ENCODE results near the gene NHSL2.

Gene NHSL2

DNA sequence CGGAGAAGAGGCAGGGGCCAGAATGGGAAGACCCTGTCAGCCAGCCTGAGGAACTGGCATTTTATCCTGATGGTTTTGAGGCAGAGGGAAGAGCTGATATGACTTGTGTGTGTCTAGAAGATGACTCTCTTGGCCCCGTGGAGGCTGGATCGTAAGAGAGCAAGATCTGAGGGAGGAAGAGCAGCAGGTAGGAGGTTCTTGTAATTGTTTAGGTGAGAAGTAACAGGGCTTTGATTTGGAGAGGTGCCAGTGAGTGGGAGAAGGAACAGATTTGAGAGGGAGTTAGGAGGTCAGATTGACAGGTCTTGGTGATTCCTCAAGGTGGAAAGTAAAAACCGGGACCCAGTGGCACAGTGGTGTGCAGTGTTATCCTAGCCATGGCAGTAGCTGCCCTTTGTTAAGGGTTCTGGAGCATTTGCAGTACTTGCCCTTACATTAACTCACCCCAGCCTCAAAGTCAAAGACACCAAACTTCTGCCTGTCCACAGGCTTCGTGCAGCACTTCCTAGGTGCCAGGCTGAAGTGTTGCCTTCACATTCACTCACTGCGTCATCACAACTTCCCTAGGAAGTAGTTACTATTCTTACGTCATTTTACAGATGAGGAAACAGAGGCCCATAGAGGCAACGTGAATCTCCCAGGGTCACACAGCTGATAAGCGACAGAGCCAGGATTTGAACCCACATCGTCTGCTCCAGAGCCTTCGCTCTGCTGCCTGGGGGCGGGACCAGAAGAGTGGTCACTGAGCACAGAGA lies 197.4 kb downstream of the NHSL2 start:
- DNase-seq (ENCODE audit: low read depth in 2 of 2) = no peak

DNA sequence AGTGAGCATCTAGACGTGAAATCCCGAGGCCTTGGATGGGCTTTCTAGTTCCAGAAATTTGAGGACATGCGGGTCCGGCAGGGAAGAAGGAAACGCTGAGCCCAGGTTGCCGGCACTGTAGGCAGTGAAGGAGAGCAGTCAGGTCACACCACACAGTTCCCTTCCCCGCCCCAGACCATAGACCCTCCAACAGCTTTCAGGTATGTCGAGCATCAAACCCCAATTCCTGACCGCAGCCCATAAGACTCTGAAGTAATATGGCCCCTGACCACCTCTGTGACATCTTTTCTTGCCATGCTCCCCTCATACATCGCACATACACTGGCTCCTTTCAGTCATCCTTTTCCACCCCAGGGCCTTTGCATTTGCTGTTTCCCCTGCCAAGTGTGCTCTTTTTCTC lies 198.0 kb downstream of the NHSL2 start:
- no peak for DNase-seq (ENCODE audit: low read depth in 2 of 2)

DNA sequence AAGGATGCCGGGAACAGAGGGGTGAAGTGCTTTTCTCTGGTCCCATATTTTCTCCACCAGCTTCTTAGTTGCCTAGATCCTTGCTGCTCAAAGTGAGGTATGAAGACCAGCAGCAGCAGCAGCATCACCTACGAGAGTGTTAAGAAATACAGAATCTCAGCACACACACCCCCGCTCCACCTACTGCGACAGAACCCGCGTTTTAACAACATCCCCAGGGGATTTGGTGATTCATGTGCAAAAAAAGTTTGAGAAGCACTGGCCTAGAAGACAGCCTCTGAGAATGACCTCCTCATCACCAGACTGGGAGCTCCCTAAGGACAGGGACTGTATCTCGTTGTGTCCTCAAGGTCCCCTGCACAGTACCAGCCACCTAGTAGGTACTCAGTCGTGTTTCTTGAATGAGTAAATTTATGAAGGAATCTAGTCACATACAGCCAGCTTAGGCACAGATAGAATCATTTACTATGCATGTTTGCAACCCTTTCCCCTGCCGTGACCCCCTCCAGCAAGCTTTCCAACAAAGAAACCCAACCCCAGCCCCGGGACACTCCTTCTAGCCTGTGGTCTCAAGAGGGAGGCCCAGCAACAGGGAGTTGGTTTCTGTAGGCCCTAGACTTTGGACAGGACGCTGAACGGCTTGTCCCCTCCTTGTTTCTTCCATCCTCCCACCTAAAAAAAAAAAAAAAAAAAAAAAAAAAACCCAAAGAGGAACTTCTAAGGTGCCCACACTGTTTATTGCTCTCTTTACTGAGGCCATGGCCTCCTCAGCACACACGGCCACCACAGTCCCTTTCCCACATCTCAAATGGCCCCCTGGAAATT lies 199.6 kb downstream of the NHSL2 start:
- DNase-seq (ENCODE audit: low read depth in 2 of 2) = no peak

DNA sequence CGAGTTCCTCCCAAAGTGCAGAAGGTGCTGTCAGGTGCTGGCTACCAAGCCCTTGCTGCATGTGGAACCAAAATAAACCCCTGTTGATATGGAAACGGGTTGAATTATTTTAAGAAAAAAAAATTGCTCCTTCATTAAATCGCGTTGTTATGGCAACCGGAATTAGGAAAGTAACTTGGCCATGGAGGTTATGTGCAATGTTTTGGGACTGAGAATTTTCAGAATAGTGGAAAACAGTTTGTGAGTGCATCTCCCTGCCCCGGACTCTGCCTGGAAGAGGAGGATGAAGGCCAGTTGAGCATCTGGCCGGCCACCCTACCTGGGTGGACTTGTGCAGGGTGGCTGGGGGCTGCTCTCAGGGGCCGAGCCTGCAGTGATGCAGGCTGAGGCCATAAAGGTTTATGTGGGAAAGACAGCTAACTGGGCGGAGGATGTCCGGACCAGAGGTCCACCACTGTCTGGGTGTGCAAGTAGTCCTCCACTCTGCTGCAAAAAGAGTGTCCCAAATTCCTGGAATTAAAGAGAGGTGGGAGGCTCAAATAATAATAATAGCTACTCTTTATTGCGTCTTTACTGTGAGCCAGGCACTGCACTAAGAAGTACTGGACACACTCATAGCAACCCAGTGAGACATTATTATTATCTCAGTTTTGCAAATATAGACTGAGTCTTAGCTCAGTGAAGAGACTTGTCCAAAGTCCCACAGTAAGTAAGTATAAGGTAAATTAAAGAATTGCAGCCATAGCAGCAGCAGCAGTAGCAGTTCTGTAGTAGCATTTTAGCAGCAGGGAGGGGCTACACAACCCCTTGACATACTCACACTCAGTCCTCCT lies 200.4 kb downstream of the NHSL2 start:
- no peak for DNase-seq (ENCODE audit: low read depth in 2 of 2)

DNA sequence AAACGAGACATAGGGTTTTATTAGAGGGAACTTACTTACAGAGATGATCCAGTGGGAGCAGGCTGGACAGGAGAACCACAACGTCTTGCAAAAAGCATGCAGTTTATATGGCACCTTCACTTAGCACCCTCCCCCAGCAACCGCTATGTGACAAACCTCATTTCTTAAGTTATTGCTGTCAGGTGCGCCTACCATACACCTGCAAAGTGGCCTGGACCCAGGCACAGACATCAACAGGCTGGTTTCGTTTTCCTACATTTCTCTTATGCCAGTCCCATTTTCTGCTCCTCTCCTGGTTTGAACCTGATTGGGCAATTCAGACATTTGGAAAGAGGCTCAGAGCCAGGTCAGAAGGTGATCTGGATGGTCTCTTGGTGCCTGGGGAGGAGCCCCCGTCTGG lies 202.8 kb downstream of the NHSL2 start:
- no peak for DNase-seq (ENCODE audit: low read depth in 2 of 2)

DNA sequence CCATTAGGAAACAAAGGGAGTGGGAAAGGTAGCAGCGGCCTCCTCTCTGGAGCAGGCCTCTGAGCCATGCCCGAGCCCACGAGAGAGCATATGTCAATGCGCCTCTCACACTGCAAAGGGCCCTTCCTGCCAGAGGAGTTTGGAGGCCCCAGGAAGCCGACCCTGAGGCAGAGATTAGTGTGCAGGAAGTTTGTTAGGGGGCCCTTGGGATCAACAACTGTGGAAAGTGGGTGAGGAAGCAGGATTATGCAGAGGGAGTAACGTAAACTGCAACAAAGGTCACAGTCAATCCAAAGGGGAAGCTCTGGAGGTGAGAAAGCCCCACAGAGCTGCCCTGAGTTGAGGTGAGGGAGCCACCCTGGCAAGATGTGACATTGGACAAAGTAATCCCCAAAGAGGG lies 203.7 kb downstream of the NHSL2 start:
- DNase-seq (ENCODE audit: low read depth in 2 of 2) = no peak

DNA sequence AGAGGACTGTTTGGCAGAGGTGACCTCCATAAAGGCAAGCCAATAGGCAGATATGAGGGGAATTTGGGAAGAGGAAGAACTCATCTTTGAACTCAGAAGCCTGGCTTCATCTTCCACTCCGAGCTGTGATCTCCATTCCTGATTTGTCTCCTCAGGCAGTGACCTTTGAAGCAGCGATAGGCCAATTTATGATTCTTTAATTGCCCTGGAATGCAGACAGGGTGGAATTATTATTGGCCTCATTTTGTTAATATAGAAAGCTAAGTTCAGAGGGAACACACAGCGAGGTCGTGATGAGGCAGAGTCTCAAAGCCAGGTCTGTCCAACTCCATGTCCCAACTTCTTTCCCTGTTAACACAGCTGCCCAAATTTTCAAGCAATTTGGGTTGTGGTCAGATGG lies 204.2 kb downstream of the NHSL2 start:
- DNase-seq (ENCODE audit: low read depth in 2 of 2) = no peak

DNA sequence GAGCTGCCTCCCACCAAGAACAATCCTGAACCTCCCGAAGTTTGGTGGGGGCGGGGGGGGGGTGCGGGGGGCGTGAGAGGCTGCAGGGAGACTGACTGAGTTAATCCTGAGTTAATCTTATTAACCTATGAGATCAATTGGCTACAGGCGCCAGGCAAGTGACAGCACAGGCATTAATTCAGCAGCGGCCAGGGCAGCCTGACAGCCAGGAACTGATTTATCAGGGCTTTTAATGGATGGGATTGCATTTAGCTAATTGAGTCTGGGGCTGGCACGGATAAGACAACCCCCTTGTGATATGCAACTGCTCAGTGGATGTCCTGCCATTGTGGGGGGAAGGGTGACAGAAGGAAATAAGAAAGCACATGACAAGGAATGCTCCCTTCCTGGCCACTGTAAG lies 204.7 kb downstream of the NHSL2 start:
- no peak for DNase-seq (ENCODE audit: low read depth in 2 of 2)

DNA sequence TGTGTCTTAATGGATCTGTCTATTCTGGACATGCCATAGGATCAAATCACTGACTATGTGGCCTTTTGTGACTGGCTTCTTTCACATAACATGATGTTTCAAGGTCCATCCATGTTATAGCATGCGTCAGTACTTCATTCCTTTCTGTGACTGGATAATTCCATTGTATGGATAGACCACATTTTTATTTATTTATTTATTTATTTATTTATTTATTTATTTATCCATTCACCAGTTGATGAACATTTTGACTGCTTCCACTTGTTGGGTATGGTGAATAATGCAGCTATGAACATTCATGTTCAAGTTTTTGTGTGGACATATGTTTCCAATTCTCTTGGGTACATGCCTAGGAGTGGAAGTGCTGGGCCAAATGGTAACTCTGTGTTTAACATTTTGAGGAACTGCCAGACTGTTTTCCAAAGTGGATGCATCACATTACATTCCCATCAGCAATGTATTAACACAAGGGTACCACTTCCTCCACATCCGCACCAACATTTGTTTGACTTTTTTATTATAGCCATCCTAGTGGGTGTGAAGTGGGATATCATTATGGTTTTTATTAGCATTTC lies 207.1 kb downstream of the NHSL2 start:
- no peak for DNase-seq (ENCODE audit: low read depth in 2 of 2)

DNA sequence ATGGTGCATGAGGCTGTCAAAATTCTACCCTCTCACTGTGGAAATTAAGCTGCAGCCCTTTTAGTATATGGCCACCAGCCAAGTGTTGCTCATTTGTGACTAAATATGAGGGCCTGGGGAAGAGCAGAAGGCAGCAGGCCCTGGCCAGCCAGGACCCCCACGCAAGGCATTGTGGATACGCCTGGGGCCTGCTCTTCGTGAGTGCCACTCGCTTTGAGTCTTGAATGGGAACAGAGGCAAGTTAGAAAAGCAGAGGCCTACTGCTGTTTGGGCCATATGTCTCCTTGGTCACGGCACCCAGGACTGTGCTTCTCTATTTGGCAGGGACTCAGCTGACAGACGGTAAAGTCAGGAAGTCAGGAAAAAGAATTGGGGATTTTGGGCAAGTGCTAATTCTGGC lies 210.2 kb downstream of the NHSL2 start:
- DNase-seq (ENCODE audit: low read depth in 2 of 2) = no peak

DNA sequence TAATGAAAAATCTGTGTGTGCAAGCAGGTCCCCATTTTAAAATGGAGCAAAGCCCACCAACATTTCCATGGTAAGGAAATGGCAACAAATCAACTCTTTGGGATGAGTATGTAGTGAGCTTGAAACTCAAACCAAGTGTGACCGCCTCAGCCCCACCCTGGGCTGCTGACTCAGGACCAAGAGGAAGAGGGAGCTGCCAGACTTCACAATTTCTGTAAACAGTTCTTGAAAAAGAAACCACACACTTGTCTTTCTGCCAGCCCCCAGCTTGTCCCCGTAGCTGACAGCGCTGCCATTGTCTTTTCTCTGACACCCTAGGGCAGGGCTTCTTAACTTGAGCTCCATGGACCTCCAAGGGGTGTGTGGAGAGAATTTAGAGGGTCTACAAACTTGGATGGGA lies 210.7 kb downstream of the NHSL2 start:
- DNase-seq (ENCODE audit: low read depth in 2 of 2) = no peak

DNA sequence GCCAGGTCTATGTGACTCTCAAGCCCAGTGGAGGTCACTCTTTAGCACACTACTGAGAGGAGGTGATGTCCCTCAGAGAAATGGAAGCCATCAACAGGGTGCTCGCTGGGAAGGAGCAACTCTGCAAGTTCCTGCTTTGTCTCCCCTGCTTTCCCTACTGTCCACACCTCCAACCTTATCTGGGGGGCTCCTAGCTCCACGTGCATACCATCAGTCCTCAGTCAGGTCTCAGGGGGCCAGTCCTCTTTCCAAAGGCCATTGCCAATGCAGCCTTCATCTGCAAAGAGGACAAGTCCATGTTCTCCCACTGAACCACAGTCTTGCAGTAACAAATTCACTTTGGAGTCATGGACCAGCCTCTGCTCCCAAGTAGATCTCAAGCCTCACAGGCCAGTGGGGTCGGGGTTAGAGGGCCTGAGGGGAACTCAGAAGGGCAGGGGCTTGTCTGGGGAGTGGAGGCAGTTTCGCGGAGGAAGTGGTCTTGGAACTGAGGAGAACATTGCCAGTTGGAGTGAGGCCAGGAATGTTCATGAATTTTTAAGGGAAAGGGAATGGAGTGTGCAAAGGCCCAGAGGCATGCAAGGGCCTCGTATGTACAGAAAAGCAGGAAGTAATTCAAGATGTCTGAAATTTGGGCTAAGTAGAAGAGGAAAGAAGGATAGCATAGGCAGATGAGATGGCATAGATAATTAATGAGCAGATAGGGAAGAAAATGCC lies 212.1 kb downstream of the NHSL2 start:
- DNase-seq (ENCODE audit: low read depth in 2 of 2) = no peak

DNA sequence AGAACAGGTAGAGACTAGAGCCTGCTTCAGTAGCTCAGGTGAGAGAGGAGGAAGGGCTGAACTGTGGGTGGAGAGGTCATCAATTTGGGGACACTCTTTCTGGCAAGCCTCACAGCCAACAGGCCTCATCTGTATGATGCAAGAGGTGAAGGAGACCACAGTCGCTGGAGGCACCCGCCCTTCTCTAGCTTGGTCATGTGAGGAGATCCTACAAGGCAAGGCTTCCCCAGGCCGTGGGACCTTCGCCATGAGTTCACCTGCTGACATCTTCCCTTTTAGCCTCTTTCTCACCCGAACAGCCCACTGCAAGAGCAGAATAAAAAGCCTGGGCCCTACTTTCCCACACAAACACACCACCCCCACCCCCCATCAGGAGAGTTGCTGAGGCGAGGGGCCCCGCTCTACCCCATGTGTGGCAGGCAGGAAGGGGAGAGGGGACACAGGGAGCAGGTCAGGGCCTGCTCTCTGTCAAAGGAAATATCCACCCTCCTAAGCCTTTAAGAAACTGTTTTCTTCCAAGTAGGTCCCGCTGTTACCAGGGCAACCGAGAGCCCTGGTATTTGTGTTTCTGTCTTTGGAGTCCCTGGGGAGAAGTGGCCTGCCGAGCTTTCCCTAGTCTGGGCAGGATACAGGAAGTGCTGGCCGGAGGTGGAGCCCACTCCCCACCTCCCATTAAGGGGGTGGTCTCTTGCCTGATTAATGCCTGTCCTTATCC lies 213.0 kb downstream of the NHSL2 start:
- no peak for DNase-seq (ENCODE audit: low read depth in 2 of 2)

DNA sequence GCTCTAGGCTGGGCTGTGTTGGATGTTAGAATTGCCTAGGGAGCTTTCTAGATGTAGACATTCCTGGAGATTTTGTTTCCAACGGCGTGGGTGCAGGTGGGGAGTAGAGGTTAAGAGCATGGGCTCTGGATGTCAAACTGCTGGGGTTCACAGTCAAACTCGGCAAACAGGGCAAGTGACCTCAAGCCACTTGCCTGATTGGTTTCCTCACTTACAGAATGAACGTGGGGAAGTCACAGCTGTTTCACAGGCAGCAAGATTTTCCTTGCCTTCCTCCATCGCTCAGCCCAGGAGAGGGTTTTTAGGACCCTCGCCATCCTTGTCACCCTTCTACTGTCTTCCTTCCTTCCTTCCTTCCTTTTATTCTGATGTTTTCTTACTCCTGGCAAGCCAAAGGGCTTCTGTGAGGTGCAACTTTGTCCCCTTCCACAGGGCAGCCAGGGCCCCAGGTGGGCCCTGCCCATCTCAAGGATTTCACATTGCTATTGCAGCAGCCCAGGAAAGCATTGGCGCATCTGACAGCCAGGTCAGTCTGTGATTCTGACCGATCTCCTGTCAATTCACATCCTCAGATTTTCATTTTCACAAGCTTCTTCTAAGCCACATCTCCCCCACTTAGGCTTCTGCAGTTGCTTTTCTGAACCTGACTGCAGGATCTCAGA lies 214.0 kb downstream of the NHSL2 start:
- DNase-seq (ENCODE audit: low read depth in 2 of 2) = no peak

DNA sequence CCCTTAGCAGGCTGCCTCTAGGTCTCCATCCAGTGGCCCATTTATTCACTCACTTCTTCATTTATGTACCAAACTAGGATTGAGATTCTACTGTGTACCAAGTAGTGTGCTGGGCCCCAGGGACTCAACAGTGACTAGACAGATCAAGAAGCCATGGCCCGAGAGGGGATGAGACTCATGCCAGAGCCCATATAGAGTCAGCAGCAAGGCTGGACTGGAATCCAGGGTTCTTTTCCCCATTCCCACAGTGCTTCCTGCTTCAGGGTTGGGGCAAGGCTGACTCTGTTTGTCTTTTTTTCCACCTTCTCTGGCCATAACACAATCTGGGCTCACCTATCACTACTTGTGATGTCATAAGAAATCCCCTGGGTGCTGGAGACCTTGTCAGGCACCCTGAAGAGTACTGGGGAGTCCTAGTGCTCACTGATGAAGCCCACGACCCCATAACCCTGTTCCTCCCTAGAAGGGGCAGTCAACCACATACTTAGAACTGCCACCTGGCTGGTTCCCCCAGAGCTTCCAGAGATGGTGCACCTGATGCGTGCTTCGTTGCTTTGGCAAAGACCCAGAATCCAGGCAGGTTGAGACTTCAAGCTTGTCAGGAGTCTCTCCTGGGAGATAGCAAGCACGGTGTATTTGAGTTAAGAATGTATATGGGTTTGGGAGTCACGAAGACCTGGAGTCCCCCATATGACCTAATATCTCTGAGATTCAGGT lies 214.8 kb downstream of the NHSL2 start:
- no peak for DNase-seq (ENCODE audit: low read depth in 2 of 2)

DNA sequence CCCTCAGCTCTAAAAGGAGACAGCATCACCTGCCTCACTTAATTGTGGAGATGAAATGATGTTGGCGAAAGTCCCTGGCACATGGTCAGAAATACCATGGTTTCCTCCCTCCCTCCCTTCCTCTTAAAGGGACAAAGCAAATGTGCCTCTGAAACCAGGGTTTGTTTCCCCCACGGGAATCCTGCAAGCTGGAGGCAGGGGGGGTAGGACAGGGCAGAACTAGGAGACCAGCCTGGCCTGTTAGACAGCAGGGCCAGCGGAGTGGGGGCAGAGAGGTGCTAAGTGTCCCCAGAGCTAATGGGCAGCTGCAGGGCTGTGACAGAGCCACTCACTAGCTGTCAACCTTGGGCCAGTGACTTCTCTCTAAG lies 215.4 kb downstream of the NHSL2 start:
- no peak for DNase-seq (ENCODE audit: low read depth in 2 of 2)

DNA sequence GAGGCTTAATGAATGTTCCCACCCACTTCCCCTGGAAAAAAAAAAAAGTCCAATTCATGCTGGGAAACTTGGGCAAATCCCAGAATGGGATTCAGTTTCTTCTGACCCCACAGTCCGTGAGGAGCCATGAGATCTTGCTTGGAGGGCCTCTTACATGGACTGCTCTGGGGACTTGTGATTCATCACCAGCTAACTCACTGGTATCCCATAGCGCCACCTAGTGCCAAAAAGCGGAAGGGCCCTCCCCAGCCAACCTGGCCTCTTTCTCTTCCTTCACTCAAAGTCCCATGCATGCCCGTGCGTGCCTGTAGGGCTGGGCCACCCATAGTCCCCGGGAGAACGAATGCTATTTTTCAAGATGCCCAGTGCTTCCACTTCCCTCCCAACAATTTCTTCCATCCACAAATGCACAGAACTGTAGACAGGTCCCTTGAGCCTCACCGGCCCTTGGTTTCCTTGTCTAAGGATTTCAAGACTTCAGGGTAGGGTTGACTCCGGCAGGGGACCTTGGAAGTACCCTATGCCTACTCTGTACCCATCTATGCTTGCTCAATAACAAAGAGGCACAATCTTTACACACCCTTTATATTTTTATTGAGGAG lies 216.0 kb downstream of the NHSL2 start:
- DNase-seq (ENCODE audit: low read depth in 2 of 2) = peak; percentile 71 to 75

DNA sequence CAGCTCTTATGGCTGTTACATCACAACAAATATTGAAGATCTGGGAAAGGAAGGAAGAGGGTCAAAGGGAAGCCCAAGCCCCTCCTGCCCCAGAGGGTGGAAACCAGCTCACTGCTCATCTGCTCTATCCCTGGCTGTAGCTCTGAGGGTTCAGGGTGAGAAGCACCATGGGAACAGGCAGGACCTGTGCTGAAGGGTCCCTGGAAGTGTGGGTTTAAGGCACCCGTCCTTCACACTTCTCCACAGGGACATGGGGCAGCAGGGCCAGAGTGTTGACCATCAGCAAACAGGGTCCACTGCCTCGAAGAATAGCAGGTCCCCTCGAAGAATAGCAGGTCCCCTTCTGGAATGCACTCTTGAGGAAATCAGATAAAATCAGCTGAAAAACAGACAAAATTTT lies 216.7 kb downstream of the NHSL2 start:
- no peak for DNase-seq (ENCODE audit: low read depth in 2 of 2)

DNA sequence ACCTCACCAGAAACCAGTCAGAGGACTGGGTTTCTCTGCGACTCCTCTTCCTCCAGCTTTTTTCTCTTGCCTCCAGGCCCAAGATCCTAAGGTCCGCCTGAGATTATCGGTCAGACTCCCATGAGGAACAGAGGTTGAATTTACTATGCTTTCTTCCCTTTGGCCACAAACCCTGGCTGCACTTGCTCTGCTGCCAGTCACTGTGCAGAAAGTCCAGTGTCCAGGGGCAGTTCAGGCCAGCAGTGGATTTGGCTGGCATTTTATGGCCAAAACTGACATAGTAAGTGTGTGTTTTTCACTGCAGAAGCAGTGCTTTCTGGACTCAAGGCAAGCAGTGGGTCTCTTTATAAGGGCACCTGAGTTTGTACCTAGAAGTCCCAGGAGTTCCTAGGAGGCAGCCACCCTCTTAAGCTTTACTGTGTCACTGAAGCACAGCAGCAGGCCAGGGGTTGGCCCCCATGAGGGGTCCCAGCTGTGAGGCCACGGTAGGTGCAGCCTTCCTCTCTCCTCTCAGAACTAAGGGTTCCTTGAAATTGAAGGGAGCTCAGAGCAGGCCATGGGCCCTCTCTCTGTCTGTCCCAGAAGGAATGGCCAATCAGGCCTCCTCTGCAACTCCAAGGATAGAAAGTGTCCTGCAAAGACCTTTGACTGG lies 217.7 kb downstream of the NHSL2 start:
- no peak for DNase-seq (ENCODE audit: low read depth in 2 of 2)

Data from stimulated activated CD4-positive, alpha-beta T cell treated with anti-CD3 and anti-CD28 coated beads, Interleukin-4, amount 100 ng/mL, for 48 hours (primary cell).